NCI-H128 (cell line): ENCODE results near the gene ACSF3.
A peak's percentile ranks its signal among the peaks of the same experiment; 100 is the strongest.

ENCODE experiments used
- DNase-seq: peaks from one replicate; lab custom pipeline; 2025; ENCODE audit not compliant: unreplicated experiment; lab: John Stamatoyannopoulos, UW

Gene ACSF3

DNA sequence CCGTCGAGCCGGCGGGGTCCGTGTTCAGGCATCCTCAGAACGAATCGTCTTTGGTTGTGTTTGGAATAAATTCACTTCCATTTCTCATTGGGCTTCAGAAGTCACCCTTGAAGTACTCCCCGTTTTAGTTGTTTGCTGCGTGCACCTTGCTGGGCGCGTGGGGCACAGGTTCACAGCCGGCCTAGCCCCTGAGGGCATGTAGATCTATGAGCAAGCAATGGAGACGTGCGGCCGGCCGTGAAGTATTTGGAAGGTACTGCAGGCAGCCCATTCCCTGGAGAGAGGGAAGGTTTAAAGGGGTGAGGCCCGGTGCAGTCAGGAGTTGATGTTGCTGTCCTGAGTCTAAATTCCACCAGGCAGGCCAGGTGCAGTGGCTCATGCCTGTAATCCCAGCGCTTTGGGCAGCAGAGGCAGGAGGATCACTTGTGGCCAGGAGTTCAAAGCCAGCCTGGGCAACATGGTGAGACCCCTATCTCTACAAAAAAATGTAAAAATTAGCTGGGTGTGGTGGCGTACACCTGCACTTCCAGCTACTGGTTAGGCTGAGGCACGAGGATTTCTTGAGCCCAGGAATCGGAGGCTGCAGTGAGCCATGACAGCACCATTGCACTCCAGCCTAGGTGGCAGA, 714 bp downstream of the ACSF3 start:
- no peak for DNase-seq

DNA sequence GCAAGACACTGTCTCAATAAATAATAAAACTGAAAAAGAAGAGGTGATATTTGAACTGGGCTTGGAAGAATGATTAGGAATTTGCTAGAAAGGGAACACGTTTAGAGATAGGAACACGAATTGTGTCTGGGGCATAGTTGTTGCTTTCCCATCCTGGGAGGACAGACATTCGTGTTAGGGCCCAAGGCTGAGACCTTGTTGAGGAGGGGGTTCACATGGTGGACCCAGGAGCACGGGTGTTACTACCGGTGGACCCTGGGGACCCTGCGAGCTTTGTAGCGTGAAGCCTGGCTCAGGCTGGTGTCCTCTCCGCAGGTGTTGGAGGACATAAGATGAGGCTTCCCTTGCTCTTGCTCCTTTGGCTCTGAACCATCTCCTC, 1.2 kb downstream of the ACSF3 start:
- no peak for DNase-seq

DNA sequence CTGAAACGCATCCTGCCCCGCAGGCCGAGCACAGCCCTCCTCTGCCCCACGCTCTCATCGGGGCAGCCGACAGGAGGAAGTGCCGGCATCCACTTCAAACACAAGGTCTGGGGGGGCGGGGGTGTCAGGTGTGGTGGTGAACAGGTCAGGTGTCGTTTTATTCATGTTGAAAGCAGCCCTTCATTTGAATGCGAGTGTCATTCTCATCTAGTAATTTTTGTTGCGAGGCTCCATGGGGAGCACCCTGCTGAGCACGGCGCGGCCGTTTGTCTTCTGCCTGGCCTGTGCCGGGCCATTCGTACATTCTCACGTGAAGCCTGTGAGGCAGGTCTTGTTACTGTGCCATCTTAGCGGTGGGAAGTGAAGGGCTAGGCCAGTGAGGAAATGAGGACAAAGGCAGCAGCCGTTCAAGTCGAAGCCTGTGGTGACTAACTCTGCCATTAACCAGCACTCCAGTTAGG, 1.9 kb downstream of the ACSF3 start:
- DNase-seq: peak; percentile 50

DNA sequence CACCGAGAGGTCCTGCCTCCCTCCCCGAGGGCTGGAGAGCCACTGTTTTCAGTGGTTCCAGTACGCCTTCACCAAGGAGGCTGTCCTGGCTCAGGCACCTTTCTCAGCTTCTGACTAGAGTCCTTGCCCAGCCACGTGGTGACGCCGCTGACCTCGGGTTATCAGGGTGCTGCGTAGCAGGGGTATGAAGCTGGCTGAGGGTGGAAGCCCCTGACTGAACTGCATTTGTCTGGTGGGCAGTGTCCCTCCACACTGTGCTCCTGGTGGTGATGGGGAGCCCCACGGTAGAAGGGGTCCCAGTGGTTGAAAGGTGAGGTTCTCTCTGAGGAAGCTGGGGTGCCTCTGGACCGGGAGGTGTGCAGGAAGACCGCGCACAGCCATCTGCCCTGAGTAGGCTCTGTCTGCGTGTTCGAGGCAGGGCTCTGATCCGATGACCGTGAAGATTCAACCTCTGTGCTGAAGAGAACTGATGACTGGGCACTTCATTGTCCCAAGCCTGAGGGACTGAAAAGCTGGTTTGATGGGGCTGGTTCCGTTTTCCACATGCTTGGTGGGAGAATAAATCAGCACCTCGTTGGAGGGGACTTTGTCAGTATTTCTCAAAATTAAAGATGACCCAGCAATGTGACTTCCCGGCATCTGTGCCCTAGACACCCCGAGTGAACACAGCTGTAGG, 2.5 kb downstream of the ACSF3 start:
- no peak for DNase-seq

DNA sequence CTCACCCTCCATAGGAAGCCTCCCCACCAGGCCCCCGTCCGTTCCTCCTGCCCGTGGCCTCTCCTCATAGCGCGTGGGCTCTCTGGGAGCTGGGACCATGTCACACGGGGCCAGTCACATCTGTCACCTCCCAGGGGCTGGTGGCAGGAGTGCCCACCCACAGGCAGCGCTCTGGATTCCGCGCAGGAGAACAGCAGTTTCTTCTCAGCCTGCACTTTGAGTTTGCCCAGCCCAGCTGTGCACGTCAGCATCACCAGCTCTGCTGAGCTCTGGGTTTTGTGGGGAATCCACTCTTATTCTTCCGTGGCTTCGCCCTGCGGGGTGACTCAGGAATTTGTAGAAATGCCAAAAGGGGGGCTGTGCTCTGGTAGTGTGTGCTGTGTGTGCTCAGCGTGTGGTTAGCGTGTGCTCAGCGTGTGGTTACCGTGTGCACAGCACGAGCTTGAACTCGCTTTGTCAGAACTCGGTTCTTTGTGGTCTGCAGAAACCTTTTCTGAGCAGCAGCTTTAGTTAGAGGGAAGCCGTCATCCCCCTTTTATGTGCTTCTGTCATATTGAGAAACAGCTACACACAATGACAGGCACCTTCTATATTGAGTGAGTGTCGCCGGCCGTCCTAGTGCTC, 3.2 kb downstream of the ACSF3 start:
- DNase-seq: no peak

- DNase-seq: no peak
Measured at GRCh38 chr16:89097392-89097772, 3.7 kb downstream of the ACSF3 start.

DNA sequence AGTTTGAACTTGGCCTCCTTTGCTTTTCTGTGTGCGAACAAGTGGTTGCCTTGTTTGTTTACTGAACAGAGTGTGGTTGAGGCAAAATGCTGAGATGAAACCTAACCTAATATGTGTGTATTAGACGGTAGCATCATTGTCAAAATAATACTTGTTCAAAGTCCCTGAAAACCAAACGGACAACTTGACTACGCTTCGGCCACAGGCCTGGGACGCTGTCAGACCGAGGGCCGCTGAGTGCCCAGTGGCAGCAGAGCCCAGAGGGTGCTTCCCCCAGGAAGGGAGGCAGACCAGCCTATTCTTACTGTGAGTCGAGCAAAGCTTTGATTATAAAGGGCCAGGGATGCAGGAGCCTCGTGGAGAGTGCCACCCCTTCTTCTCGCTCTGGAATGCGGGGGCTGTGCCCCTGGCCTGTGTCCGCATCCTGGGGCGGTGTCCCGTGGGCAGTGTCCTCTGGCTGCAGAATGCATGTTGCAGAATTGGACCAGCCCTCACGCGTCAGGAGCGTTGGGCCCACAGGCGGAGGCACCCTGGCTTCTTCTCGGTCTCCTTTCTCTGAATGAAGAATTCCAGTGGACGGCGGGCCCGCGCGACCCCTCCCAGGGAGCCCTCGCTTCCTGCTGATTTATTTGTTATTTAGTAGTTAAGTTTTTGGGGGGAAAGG, 5.2 kb downstream of the ACSF3 start:
- DNase-seq: no peak

GRCh38 chr16:89099905-89100304, 6.3 kb downstream of the ACSF3 start:
- DNase-seq: no peak

- DNase-seq: no peak
Measured at GRCh38 chr16:89100601-89101302, 7.1 kb downstream of the ACSF3 start.

DNA sequence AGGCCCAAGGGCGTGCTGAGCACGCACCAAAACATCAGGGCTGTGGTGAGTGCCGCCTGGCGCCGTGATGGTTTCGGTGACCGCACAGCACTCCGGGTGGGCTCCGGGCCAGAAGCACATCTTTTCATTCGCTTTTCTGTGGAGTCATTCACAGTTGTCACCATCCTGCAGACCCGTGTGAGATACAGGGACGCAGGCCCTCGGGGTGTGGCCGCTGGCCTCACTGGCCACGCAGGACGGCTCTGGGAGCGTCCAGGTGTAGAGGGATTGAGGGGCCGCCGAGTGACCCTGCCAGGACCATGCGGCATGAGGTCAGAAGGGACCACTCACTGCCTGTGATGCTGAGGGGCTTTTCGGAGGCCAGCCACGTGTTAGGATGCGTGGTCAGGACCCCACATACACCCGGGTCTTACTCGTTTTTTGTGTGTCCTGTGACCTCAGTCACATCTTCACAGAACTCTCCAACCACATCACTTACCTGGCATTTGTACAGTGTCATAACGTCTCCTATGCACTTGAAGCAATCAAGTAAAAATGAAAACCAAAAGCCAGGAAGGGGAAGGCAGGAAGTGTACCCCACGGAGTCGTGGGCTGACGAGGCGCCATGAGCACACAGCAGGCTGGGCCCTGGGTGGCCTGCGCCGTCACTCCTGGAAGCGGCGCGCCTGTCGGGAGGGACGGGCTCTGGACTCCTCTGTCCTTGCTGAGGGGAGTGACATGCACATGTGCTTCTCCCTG, 7.8 kb downstream of the ACSF3 start:
- no peak for DNase-seq

GRCh38 chr16:89102041-89102471, 8.4 kb downstream of the ACSF3 start:
- DNase-seq: no peak

DNA sequence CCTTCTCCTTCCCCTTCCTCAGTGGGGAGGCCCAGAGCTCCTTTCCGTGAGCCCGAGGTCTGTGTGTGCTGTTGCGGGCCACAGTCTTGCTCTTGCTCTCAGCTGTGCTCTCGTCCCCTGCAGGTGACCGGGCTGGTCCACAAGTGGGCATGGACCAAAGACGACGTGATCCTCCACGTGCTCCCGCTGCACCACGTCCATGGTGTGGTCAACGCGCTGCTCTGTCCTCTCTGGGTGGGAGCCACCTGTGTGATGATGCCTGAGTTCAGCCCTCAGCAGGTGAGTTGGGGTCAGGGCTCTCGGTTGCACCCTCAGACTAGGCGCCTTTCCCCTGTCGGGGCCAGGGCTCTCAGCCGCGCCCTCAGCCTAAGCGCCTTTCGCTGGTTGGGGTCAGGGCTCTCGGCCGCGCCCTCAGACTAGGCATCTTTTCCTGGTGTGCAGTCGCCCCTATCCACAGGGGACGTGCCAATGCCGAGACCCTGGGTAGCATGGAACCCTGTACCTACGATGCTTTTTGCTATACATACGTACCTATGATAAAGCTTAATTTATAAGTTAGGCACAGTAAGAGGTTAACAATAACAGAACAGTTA, 8.9 kb downstream of the ACSF3 start:
- no peak for DNase-seq

DNA sequence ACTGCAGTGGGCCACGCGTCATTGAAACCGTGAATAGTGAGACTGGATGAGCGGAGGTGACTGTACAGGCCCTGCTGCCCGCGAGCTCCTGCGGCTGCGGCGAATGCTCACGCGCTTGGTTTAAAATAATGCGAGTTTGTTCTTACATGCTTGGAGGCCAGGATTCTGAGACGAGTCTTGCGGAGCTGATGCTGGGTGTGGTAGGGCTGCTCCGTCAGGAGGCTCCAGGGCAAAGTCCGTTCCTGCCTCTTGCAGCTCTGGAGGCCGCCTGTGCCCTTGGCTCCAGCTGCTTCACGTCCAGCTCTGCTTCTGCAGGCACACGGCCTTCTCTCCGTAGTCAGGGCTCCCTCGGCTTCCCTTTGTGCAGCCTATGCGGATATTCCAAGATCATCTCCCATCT, 9.5 kb downstream of the ACSF3 start:
- no peak for DNase-seq

DNA sequence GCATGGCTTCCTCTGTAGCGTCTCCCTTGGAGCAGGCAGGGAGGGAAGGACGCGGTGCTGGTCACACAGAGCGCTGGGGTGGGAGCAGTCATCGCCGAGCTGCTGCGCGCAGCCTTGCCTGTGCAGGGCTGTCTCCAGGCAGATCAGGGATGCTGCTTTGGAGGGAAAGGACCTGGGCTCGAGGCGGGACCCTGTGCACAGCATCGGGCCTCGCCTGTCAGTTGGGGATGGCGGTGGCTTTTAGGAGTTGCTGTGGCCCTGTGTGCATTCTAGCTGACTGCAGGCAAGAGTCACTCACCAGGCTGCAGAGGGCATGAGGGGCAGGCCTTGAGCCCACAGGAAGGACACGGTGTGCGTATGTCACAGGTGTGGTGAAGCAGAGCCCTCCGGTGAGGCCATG, 10.1 kb downstream of the ACSF3 start:
- no peak for DNase-seq

- no peak for DNase-seq
Measured at GRCh38 chr16:89104303-89104702, 10.7 kb downstream of the ACSF3 start.

DNA sequence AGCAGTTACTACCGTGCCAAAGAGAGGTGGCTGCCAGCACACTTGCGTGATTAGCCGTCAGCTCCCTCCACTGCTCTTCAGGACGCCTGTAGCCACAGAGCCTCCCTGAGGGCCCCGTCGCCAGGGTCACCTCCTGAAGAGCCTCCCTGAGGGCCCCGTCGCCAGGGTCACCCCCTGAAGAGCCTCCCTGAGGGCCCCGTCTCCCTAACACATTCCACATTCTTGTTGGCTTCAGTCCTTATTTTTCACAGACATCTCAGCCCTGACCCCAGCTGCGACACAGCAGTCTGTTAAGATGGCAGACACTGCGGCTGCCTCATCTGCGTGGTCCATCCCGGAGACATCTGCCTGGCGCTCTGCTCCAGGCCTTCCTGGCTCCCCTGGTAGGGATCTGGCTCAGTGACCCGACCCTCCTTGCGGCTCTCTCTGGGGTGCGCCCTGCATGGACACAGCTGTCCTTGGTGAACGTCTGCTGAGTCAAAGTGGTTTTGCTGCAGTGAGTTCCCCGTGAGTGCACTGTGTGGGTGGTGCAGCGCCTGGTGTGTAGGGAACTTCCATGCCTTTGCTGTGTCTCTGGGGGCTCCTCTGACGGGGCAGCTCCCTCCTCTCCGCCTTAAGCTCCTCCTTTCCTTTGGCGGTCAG, 11.4 kb downstream of the ACSF3 start:
- DNase-seq: no peak

DNA sequence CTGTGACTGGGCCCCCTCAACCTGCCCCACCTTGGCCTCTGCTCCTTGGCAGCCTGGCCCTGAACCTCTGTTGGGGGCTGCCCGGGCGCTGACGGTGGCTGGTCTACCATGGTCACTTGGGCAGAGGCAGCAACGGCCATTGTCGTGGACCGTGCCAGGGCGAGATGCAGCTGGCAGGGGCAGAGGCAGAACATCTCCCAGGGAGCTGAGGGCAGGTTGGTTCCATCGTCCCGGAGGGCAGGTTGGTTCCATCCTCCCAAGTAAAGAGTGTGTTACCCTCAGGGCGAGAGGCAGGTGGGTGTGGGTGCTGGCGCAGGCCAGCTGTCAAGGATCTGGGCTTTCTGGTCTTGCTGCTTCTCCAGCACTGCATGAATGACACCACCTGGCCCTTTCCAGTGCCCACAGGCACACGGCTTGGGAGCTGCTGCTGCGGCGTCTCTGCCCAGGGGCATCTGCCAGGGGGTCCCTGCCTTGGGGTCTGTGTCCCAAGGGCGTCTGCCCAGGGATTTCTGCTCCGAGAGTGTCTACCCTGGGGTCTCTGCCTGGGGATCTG, 12.0 kb downstream of the ACSF3 start:
- no peak for DNase-seq

- DNase-seq: no peak
Measured at GRCh38 chr16:89106533-89107202, 13.0 kb downstream of the ACSF3 start.

DNA sequence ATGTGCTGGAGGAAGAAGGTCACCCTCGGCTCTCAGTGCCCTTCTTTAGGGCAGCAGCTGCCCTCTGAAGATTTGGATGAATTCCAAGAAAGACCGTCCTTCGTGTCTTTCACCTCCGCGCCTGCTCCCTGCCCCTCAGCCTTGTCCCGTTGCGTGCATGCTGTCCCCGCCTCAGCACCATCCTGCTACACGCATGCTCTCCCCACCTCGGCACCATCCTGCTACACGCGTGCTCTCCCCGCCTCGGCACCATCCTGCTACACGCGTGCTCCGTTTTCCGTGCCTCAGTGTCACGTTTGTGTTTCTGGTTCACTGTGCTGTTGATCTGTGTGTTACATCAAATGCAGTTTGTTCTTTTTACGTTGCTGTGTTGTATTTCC, 13.5 kb downstream of the ACSF3 start:
- DNase-seq: no peak
